SW 1271 (cell line): Measurements from ENCODE around the gene CLEC18B.
"Not testable (repeated sequence)": the region's sequence is repeated elsewhere in the genome, so short reads cannot be mapped to it uniquely, and the experiment has no call there.

Source experiments
- DNase-seq, 2 experiments: peaks; one replicate each; lab custom pipeline; 2025; lab: John Stamatoyannopoulos, UW

The CLEC18B gene

DNA sequence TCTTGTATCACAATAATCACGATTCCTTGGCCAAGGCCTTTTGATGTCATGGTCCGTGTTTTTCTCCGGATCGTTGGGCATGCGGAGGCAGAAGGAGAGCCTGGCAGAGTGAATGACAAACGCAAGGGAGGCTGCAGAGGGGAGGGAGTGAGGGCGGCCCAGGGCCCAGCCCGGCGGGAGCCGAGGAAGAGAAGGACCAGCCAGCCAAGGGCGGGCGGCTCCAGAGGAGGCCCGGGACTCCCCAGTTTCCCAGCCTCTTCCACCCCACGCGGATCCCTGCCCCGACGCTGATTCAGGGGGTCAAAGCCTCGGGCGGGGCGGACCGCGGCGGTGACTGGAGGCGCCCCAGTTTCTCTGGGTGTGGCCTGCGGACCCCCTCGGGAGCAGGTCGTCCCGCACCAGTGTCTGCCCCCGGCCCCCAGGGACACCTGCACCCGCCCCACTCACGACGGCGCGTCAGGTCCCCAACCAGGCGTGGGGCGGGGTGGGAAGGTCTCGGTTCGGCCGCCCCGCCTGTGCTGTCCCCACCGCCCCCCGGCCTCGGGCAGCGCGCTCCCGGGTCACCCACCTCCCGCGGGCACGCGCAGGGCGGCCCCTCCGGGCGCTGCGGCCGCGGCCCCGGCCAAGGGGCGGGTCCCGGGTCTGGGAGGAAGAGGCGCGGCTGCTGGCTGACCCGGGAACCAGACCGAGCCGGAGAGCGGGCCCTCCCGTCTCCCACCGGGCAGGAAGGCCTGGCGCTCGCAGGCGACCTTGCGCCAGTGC is 14.5 kb downstream of the CLEC18B start:
- DNase-seq: not testable (repeated sequence)

DNA sequence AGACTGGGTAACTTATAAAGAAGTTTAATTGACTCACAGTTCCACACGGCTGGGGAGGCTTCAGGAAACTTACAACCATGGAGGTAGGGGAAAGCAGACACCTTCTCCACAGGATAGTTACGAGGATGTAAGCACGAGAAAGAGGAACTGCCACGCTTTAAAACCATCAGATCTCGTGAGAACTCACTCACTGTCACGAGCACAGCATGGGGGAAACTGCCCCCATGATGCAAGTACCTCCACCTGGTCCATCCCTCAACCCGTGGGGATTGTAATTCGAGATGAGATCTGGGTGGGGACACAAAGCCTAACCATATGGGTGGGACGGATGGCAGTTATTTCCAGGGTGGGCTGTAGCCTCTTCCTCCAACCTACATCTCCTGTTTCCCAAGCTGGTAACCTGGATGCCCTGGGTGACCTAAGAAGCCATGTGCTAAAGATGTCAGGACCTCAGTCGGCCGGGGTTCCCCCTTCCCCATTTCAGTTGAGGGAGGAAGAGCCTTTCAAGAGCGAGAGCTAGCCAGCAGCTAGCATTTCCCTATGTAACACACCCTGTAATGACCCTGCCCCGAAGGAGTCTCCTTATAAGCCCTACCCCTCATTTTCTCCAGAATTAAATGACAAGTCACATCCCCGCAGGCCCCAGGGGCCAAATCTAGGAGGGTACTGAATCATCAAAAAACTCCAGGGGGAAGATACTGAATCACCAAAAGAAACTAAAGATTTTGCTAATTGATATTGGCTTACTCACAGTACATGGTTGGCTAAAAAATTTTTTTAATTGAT is 16.9 kb downstream of the CLEC18B start:
- not testable (repeated sequence) for DNase-seq

DNA sequence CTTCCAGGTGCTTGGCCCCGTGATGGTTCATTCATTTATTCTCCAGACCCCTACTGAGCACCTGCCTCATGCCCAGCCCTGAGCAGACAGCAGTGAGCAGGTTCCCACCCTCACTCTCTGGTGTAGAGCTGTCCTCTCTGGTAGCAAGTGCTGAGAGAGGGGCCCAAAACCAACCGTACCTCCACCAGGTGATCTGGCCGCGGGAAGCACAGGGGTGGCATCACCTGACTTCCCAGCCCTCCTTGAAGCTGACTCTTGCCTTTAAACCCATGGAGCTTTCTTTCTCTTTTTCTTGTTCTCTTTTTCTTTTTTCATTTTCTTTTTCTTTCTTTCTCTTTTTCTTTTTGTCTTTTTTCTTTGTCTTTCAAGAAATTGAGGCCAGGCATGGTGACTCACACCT is 21.0 kb downstream of the CLEC18B start:
- DNase-seq: not testable (repeated sequence)

DNA sequence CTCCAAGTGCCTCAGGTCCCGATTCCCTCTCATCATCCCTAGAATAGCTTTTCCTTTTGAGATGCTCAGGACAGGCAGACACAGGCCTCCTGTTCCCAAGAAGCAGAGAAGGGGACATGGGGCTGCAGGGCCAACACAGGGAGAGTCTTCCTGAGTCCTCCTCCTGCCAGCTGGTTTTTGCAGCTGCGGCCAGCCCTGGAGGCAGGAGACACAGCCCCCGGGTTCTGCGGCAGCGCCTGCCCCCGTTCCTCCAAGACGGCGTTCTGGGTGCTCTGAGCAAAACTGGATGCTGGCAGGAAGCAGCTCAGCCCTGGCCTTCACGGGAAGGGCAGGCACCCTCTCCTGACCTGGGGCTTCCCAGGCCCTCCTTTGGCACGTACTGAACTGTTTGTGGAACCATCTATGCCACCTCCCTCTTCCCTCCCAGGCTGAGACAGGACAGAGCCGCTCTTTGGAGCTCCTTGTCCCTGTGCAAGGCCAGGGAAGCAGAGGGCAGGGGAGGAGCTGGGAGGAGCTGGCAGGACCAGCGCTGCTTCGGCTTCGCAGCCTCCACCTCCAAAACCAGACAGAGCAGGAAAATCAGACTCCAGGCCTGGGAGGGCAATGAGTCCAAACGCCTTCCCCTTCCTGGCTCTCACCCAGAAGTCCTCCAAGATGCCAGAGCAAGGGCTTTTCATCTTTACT is 22.9 kb downstream of the CLEC18B start:
- DNase-seq: not testable (repeated sequence)

DNA sequence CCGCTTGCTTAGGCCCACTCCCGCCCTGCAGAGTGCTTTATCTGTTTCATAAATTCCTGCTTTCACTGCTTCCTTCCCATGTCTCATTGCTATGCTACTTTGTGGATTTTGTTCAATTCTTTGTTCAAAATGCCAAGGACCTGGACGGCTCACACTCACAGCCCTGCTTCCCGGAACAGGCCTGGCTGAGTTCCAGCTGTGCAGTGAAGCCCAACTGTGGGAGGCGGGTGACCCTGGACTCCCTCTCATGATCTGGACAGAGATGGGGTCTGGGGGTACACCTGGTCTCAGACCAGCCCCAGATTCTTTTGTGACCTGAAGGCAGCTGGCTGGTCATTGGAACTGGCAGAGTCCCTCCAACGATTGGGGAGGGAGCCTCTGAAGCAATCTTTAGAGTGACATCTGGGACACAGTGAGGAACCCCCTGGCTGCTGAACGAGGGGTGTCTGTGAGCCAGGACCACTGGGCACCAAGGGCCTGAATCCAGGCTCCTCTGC is 24.7 kb downstream of the CLEC18B start:
- not testable (repeated sequence) for DNase-seq

DNA sequence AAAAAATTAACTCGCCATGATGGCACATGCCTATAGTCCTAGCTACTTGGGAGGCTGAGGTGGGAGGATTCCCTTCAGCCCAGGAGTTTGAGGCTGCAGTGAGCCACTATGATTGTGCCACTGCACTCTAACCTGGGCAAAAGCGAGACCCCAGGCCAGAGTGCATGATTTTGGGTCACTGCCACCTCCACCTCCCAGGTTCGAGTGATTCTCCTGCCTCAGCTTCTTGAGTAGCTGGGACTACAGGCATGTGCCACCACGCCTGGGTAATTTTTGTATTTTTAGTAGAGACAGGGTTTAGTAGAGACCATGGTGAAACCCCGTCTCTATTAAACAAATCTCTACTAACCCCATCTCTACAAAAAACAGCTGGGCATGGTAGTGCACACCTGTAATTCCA is 26.7 kb downstream of the CLEC18B start:
- not testable (repeated sequence) for DNase-seq

DNA sequence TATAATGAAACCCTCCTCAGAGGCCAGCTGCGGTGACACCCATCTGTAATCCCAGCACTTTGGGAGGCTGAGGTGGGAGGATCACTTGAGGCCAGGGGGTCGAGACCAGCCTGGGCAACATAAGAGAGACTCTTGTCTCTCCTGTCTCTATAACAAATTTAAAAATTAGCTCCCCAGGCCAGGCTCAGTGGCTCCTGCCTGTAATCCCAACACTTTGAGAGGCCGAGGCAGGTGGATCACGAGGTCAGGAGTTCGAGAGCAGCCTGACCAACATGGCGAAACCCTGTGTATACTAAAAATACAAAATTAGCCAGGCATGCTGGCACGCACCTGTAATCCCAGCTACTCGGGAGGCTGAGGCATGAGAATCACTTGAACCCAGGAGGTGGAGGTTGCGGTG is 27.1 kb downstream of the CLEC18B start:
- not testable (repeated sequence) for DNase-seq

DNA sequence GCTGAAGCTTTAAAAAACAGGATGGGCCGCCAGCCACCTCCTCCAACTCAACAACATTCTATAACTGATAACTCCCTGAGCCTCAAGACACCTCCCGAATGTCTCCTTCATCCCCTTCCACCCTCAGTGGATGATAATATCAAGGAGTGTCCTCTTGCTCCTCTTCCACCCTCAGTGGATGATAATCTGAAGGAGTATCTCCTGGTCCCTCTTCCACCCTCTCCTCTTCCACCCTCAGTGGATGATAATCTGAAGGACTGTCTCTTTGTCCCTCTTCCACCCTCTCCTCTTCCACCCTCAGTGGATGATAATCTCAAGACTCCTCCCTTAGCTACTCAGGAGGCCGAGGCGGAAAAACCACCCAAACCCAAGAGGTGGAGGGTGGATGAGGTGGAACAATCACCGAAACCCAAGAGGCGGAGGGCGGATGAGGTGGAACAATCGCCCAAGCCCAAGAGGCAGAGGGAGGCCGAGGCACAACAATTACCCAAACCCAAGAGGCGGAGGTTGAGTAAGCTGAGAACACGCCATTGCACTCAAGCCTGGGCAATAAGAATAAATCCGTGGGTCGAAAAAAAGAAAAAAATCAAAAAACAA is 29.7 kb downstream of the CLEC18B start:
- not testable (repeated sequence) for DNase-seq

DNA sequence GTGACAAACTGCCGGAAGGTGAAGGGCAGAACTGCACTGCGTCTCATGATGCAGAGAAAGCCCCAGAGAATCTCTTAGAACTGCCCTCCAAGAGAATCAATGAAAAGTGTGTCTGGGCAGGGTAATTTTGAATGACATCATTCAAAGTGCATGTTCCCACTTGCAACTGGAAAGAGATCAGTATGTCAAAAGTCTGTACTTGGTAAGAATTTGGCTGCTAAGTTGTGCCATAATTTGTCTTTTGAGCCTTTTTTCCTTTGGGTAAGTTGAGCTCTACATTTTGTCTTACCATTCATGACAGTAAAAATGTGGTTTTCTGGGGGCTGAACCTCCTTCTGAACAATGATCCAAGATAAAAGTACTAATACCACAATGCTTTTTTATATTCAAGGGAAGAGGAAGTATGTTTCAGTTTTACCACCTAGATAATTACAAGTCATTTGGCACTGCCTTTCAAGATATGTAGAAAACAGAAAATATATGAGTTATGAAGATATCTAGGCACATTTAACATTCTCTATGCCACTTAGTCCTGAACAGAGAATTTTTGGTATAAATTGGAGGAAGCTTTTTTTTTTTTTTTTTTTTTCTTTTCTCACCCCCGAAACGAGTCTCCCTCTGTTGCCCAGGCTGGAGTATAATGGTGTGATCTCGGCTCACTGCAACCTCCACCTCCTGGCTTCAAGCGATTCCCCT is 38.8 kb downstream of the CLEC18B start:
- DNase-seq: not testable (repeated sequence)

DNA sequence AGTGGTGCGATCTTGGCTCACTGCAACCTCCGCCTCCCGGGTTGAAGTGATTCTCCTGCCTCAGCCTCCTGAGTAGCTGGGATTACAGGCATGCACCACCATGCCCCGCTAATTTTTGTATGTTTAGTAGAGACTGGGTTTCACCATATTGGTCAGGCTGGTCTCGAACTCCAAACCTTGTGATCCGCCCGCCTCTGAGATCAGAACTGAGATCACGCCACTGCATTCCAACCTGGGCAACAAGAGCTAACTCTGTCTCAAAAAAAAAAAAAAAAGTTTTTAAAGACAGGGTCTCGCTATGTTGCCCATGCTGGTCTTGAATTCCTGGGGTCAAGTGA is 47.5 kb downstream of the CLEC18B start:
- not testable (repeated sequence) for DNase-seq

DNA sequence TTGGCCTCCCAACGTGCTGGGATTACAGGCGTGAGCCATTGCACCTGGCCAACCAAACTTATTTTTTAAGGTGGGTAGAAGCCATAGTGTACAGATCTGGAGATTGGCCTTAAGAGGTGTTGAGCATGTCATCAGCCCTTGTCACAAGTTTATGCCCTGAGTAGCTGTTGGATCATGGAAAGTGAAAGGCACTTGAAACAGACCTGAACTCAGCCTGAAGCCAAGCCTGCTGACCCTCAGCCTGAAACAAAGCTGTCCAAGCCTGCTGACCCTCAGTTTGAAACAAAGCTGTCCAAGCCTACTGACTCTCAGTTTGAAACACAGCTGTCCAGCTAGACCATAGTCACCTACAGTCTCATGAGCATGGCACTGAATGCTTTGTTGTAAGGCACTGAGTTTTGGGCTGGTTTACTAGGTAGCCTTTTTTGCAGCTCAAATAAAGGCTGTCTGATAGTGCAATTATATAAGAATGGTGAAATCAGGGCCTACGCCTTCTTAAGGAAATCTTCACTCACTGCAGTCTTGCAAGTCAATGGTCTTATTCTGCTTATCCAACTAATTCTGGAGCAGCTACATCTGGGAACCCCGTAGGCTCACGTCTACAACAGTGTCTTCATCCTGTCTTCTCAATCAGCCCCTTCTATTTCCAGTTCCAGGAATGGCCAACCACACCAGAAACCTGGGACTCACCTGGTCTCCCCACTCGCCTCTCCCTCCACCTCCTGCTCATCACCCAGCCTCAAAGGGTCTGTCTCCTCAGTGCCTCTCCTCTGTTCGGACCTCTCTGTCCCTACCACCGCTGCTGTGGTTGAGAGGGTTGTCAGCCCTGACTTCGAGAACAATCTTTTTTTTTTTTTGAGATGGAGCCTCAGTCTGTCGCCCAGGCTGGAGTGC is 48.1 kb downstream of the CLEC18B start:
- DNase-seq: no peak

DNA sequence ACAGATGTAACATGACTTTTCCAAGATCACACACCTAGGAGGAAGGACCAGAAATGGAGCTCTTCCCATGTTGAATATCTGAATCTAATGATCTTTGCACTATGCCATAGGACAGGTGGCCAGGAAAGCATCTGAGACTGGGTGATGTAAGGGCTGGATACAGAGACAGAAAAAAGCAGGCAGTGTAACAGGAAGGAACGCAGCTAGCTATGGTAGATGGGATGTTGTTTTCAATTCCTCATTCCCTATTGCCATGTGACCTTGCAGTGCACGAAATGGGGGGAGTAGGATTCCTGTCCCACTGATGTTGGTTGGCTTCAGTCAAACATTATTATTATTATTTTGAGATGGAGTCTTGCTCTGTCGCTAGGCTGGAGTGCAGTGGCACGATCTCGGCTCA is 48.9 kb downstream of the CLEC18B start:
- DNase-seq: no peak

DNA sequence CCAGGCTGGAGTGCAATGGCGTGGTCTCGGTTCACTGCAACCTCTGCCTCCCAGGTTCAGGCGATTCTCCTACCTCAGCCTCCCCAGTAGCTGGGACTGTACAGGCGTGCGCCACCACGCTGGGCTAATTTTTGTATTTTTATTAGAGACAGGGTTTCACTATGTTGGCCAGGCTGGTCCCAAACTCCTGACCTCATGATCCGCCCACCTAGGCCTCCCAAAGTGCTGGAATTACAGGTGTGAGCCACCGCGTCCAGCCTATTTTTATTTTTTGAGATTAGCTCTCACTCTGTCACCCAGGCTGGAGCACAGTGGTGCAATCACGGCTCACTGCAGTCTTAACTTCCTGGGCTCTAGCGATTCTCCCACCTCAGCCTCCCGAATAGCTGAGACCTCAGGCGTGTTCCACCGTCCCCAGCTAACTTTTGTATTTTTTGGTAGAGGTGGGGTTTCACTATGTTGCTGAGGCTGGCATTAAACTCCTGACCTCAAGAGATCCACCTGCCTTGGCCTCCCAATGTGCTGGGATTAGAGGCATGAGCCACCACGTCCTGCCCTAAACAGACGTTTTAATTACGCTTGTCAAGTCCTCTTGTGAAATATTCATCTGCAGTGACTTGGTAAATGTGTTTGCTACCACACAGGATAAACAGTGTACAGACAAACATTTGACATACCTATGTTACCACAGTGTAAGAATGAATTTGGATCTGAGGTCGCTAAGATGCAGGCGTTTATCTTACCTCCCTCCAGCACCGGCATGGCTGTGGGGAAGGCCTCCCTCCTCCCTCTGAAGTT is 50.7 kb downstream of the CLEC18B start:
- DNase-seq: not testable (repeated sequence)

DNA sequence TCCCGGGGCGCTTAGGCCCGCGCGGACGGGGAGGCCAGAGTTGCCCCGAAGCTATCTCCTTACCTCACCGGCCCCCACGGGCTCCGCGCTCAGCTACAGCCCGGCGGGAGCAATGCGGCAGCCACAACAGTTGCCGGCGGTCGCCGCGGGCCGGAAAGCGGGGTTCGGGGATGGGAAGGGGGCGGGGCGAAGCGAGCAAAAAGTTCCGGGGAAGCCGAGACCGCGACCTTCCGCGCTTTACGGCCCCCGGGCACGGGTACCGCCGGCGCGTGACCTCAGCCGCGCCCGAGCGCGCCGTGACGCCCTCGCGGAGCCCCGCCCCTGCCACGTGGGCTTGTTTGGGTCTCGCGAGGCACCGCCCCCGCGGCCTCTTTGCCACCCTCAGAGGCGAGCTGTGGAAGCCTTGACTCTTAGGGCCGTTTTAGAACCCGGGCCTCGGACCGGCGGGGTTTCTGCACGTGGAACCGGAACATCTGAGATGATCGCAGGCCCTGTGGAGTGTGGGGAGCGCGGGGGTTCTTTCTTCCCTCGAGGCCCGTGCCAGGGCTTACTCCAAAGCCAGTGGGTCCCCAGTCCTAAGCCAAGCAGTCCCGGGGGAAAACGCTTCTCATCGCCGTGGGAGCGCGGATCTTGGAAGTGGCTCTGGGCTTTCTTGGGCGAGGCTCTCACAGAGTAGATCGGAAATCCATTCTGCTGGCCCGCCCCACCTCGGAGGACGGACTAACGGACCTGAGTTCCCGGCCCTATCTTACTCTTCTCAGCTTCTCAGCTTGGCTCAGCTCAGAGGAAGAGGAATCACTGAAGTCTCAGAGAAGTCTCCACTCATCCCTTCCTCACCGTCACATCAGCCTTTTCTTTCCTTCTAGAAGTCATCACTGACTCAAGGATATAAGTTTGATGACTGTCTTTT is 53.0 kb downstream of the CLEC18B start:
- DNase-seq: peak; percentile 70 to 75

DNA sequence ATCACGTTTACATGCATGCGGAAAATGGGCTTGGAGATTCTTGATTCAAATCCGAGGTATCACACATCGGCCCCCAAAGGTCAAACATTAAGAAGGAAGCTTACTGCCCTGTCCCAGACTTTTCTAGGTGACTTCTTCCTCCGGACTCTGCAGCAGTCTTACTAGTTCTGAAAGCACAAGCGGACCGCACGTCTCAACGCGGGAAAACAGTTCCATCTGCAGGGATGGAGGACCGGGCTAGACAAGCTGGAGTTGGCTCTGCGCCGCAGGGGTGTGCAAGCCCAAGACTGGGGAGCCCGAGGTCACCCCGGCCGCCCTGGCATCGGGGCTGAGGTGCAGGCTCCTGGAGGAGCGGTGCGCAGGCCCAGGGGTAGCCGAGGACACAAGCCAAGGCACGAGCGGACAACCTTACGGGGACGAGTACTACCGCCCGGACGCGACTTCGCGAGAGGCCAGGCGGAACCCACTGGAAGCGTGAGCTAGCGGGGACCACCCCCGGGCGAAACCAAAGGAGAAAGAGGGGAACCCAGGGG is 53.7 kb downstream of the CLEC18B start:
- peak in 1 of 2 experiments; percentile 5 for DNase-seq

DNA sequence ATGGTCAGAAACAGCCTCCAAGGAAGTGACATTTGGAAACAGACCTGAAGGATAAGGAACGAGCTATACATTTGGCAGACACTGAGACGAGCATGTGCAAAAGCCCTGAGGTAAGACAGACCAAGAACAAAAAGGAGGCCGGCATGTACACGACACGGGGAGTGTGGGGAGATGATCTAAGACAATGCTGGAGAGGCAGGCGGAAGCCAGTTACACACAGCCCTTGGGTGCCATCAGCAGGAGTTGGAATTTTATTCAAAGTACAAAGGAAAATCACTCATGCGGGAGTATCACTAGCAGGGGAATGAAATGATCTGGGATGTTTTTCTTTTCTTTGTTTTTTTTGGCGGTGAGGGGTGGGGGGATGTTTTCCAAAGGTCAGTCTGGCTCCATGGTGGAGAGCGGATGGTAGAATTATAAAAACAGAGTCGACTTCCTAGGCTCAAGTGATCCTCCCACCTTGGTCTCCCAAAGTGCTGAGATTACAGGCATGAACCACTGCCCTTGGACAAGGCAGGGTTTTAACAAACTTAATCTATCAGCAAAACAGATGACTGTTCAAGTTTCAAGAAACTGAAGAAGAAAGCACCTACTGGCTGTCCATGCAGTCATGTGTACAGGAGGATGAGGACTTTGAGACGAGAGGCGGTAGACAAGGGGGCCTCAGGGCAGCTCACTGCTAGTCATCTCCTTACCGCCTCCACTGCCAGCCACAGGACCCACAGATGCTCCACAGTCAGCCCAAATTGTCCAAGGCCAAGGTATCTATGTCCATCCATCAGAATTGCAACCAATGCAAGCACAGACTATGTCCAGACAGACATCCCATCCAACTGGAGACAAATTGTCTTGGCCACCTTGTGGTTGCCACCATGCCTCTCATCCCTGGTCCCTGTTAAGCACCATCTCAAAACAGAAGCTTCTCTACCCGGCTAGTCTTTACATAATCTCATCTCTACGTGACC is 59.4 kb downstream of the CLEC18B start:
- DNase-seq: not testable (repeated sequence)
